Measurements from ENCODE around the gene CLIC4. TPM values are rescaled to one million over a fixed set of nuclear protein-coding genes. Genes with fewer than 3 reads are reported as not detected.

The CLIC4 gene
- total RNA-seq, 1 experiment from 2014 or later = 230 TPM

- Histone ChIP-seq H3K79me2 (ENCODE audit: insufficient read depth, low read length) (peaks cover 69% of the 10 kb centered on the region; the same call in 1 of the 2 replicates), H3K4me1 (ENCODE audit: insufficient read depth, low read length) (peaks cover 5% of the 10 kb centered on the region), H2AK5ac (ENCODE audit: insufficient read length, low read length) (no peak overlapping the region), H3K56ac (ENCODE audit: insufficient read length, low read depth, low read length) (no peak overlapping the region), H4K91ac (ENCODE audit: insufficient read length, low read depth, low read length) (no peak overlapping the region), H4K8ac (replicated peaks; ENCODE audit: insufficient read length, low read depth, low read length) (no peak overlapping the region), H2BK5ac (ENCODE audit: insufficient read length, low read length) (no peak overlapping the region), H3K9me3 (ENCODE audit: control insufficient read depth, low read depth, low read length) (no peaks in the 10 kb centered on the region), H2BK12ac (ENCODE audit: insufficient read length, low read depth, low read length) (no peak overlapping the region), H2BK120ac (ENCODE audit: low read depth, low read length, poor library complexity, severe bottlenecking) (no peak overlapping the region), H3K9ac (ENCODE audit: extremely low read depth, insufficient read length, low read length) (no peak overlapping the region), H2BK15ac (ENCODE audit: low read depth, low read length) (no peak overlapping the region), H3T11ph (ENCODE audit: low read length) (no peak overlapping the region), H3K14ac (ENCODE audit: insufficient read depth, low read length) (no peak overlapping the region), H2AFZ (ENCODE audit: low read length) (no peak overlapping the region), H4K20me1 (ENCODE audit: control insufficient read depth, insufficient read depth, insufficient read length) (no peaks in the 10 kb centered on the region), H3K18ac (ENCODE audit: insufficient read length, low read depth, low read length) (no peak overlapping the region), H3K27me3 (ENCODE audit: insufficient read depth, low read length) (no peaks in the 10 kb centered on the region), H2BK20ac (ENCODE audit: low read depth, low read length, poor library complexity, severe bottlenecking) (no peak overlapping the region), H3K23me2 (ENCODE audit: insufficient read length, low read depth, low read length, poor library complexity, severe bottlenecking) (peaks cover 5% of the 10 kb centered on the region), H3K79me1 (ENCODE audit: insufficient read depth, low read depth, low read length, poor library complexity, severe bottlenecking) (peaks cover 2% of the 10 kb centered on the region), H3K27ac (ENCODE audit: insufficient read length, low read depth, low read length) (no peak overlapping the region), H4K5ac (ENCODE audit: insufficient read length, low read depth, low read length) (no peak overlapping the region), H3K4me2 (ENCODE audit: insufficient read depth, insufficient read length, low read length) (no peak overlapping the region), H3K23ac (ENCODE audit: insufficient read length, low read depth, low read length) (no peak overlapping the region), H3K4ac (ENCODE audit: low read depth, low read length) (no peak overlapping the region)
- no peak for DNase-seq
- Mint-ChIP-seq H3K36me3 (ENCODE audit: insufficient read depth in 1 of 3, low read depth in 3 of 3) (peaks cover 23 to 44% (median 30%) of the 10 kb centered on the region in 3 experiments), H3K4me3 (peak overlapping the region in 1 of 2 experiments; percentile 67; a peak in 3 of 5 replicates), H3K4me1 (peaks cover 41 to 51% of the 10 kb centered on the region in 2 experiments), H3K27ac (peak overlapping the region; percentile 71 to 97 (median 76); a peak in 6 of 7 replicates), H3K9me3 (no peaks in the 10 kb centered on the region; a peak in 2 of 5 replicates), H3K27me3 (ENCODE audit: low read depth) (no peaks in the 10 kb centered on the region)
- TF ChIP-seq CTCF (conservative IDR thresholded peaks at IDR 0.05) = no peak
- WGBS (ENCODE audit: extremely low coverage, insufficient read length, low lambda C conversion rate) = no CpG with 5 or more reads among the region's 1 CpG
These were observed 4.0 kb downstream of the CLIC4 start for GRCh38 chr1:24749252-24749651.

Data from H9 (cell line).